ENCODE data around the gene FAT2.

DNA sequence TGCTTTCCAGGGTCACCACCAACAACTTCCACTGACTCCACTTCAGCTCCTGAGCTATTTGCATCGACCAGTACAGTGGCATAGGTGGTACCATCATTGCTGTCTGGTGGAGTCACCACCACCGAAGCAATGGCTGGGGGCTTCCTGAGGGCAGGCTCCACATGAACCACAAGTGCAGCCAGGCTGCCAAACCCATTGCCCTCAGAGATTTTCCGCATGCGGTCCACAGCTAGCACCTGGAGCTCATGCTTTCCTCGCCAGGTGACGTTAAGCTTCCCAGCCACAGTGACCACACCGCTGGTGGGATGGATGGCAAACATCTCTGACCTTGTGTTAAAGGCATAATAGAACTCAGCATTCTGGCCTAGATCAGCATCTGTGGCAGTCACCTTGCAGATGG, 23.1 kb downstream of the FAT2 start:
- TF ChIP-seq CTCF (IDR thresholded peaks at IDR 0.05; ENCODE audit: borderline replicate concordance, extremely low read depth, low read length, poor library complexity, severe bottlenecking) (no peak), EZH2 (IDR thresholded peaks at IDR 0.05; ENCODE audit: borderline replicate concordance, low read depth, low read length, severe bottlenecking) (no peak)
